Neural cell (in vitro differentiated cells): ENCODE measurements around the gene CCDC149. TPM values are rescaled to one million over a fixed set of nuclear protein-coding genes. Genes with fewer than 3 reads are reported as not detected.

Source experiments
- H2AFZ ChIP-seq: fragments of 200-600, 300-800 bp; sonication (generic), shearing (Covaris generic); 2 replicates; pipeline ENCODE4 v1.6.0; 2014; ENCODE audit warnings: low read depth, mild to moderate bottlenecking, antibody characterized with exemption, low read length, moderate library complexity
- H3F3A ChIP-seq: fragments of 200-600 bp; shearing (Covaris generic); 2 replicates; pipeline ENCODE4 v1.6.1; 2016; ENCODE audit warnings: mild to moderate bottlenecking, moderate library complexity, mixed read lengths, antibody characterized with exemption, low read length; ENCODE audit not compliant: insufficient read depth, poor library complexity, severe bottlenecking
- H3K27ac ChIP-seq: fragments of 200-600, 300-800 bp; sonication (generic), shearing (Covaris generic); 2 replicates; pipeline ENCODE4 v1.5.1; 2014; ENCODE audit warnings: mild to moderate bottlenecking, low read length, moderate library complexity
- H3K27me3 ChIP-seq: fragments of 300-800, 200-600 bp; sonication (generic), shearing (Covaris generic); 2 replicates; pipeline ENCODE4 v1.6.0; 2014; ENCODE audit warnings: mild to moderate bottlenecking, low read depth, low read length, moderate library complexity; ENCODE audit not compliant: insufficient read depth
- H3K36me3 ChIP-seq: fragments of 300-800, 200-600 bp; sonication (generic), shearing (Covaris generic); 2 replicates; pipeline ENCODE4 v1.5.1; 2014; ENCODE audit warnings: mild to moderate bottlenecking, antibody characterized with exemption, low read length, moderate library complexity; ENCODE audit not compliant: insufficient read depth
- H3K4me2 ChIP-seq: fragments of 300-800, 200-600 bp; sonication (generic), shearing (Covaris generic); 2 replicates; pipeline ENCODE4 v1.6.0; 2014; ENCODE audit warnings: mild to moderate bottlenecking, low read length
- H3K4me3 ChIP-seq: fragments of 300-800, 200-600 bp; sonication (generic), shearing (Covaris generic); 2 replicates; pipeline ENCODE4 v1.5.1; 2014; ENCODE audit warnings: mild to moderate bottlenecking, low read length, moderate library complexity
- H3K79me2 ChIP-seq: fragments of 200-600 bp; shearing (Covaris generic); replicated peaks from 2 replicates; pipeline ENCODE4 v1.6.0; 2014; ENCODE audit warnings: mild to moderate bottlenecking, low read length, moderate library complexity; ENCODE audit not compliant: insufficient read depth
- H3K9ac ChIP-seq: fragments of 300-800, 200-600 bp; sonication (generic), shearing (Covaris generic); 2 replicates; pipeline ENCODE4 v1.6.1; 2016; ENCODE audit warnings: mild to moderate bottlenecking, low read length, mixed read lengths
- H3K9me2 ChIP-seq: fragments of 200-600 bp; shearing (Covaris generic); 2 replicates; pipeline ENCODE4 v1.6.1; 2016; ENCODE audit warnings: mild to moderate bottlenecking, low read length, mixed read lengths; ENCODE audit not compliant: insufficient read depth
- H3K9me3 ChIP-seq: fragments of 200-600, 300-800 bp; sonication (generic), shearing (Covaris generic); 2 replicates; pipeline ENCODE4 v1.6.1; 2016; ENCODE audit warnings: mild to moderate bottlenecking, mixed run types, low read length, moderate library complexity, mixed read lengths
- H4K20me1 ChIP-seq: fragments of 200-600 bp; shearing (Covaris generic); 2 replicates; pipeline ENCODE4 v1.6.1; 2016; ENCODE audit warnings: mild to moderate bottlenecking, mixed run types; ENCODE audit not compliant: insufficient read depth
- CTCF ChIP-seq: fragments of 450-650 bp; IDR thresholded peaks from 2 replicates; pipeline ENCODE4 v1.5.1; 2014; ENCODE audit warnings: antibody characterized with exemption, mild to moderate bottlenecking, moderate library complexity; ENCODE audit not compliant: poor library complexity, severe bottlenecking
- EP300 ChIP-seq: fragments of 450-650 bp; conservative IDR thresholded peaks from 2 replicates; pipeline ENCODE4 v1.6.1; 2014; ENCODE audit warnings: antibody characterized with exemption, mild to moderate bottlenecking, moderate library complexity; ENCODE audit not compliant: poor library complexity, severe bottlenecking
- EZH2 ChIP-seq: fragments of 200-600, 300-800 bp; shearing (Covaris generic), sonication (generic); IDR thresholded peaks from 2 replicates; pipeline ENCODE4 v1.6.1; 2014; ENCODE audit warnings: antibody characterized with exemption, low read length, borderline replicate concordance, mild to moderate bottlenecking; ENCODE audit not compliant: insufficient read depth, poor library complexity, severe bottlenecking
- MXI1 ChIP-seq: fragments of 450-650 bp; conservative IDR thresholded peaks from 2 replicates; pipeline ENCODE4 v1.6.1; 2014; ENCODE audit warnings: antibody characterized with exemption, mild to moderate bottlenecking; ENCODE audit not compliant: poor library complexity, severe bottlenecking
- POLR2AphosphoS5 ChIP-seq: IDR thresholded peaks from 2 replicates; pipeline ENCODE4 v1.6.1; 2012
- RAD21 ChIP-seq: fragments of 450-650 bp; conservative IDR thresholded peaks from 2 replicates; pipeline ENCODE4 v1.6.1; 2014; ENCODE audit warnings: antibody characterized with exemption, mild to moderate bottlenecking, moderate library complexity
- REST ChIP-seq: IDR thresholded peaks from 2 replicates; pipeline ENCODE4 v1.6.1; 2012; ENCODE audit warnings: borderline replicate concordance
- SMC3 ChIP-seq: fragments of 450-650 bp; conservative IDR thresholded peaks from 2 replicates; pipeline ENCODE4 v1.6.1; 2014; ENCODE audit warnings: antibody characterized with exemption, mild to moderate bottlenecking, moderate library complexity; ENCODE audit not compliant: poor library complexity
- TAF1 ChIP-seq: IDR thresholded peaks from 2 replicates; pipeline ENCODE4 v1.6.1; 2012; ENCODE audit warnings: low read depth
- polyA plus RNA-seq: library from polyadenylated mRNA; depleted of rRNA; stranded (reverse); fragments of >200 nt; gene quantifications from 2 replicates; pipeline ENCODE4 v1.2.3, GENCODE V29; 2014

Gene CCDC149
- polyA plus RNA-seq, 1 donor from 2014 or later = 6.6 TPM

DNA sequence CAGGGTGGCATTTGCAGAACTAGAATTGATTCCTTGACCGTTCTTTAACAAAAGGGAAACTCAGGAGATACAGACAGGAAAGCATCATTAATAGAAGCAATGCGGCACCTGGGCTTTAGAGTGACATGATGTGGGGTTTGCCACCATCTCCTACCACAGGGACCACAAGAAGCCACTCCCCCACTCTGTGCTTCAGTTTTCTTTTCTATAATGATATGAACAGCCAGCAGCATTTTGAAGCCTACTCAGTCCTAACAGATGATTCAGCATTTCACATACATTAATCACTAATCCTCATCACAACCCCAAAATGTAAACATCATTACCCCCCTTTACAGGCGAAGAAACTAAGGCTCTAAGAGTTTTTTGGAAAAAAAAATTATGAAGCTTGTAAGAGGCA lies 22.9 kb downstream of the CCDC149 start:
- H3K79me2 ChIP-seq = no peaks in the 10 kb centered on the region
- no peak overlapping the region for H3K27ac ChIP-seq
- no peak overlapping the region for H3K9ac ChIP-seq
- no peaks in the 10 kb centered on the region for H4K20me1 ChIP-seq
- H3K9me3 ChIP-seq = no peaks in the 10 kb centered on the region
- no peaks in the 10 kb centered on the region for H3K9me2 ChIP-seq
- H3K4me3 ChIP-seq = no peak overlapping the region
- H3F3A ChIP-seq = no peaks in the 10 kb centered on the region
- TF ChIP-seq CTCF = no peak
- no peak for TF ChIP-seq EZH2
- TF ChIP-seq REST = no peak
- no peak for TF ChIP-seq RAD21
- TF ChIP-seq SMC3 = no peak
- TF ChIP-seq MXI1 = no peak
- TF ChIP-seq EP300 = no peak
- TF ChIP-seq TAF1 = no peak
- H3K4me2 ChIP-seq = no peak overlapping the region
- H3K36me3 ChIP-seq = no peaks in the 10 kb centered on the region
- H3K27me3 ChIP-seq = no peaks in the 10 kb centered on the region
- H2AFZ ChIP-seq = no peak overlapping the region

DNA sequence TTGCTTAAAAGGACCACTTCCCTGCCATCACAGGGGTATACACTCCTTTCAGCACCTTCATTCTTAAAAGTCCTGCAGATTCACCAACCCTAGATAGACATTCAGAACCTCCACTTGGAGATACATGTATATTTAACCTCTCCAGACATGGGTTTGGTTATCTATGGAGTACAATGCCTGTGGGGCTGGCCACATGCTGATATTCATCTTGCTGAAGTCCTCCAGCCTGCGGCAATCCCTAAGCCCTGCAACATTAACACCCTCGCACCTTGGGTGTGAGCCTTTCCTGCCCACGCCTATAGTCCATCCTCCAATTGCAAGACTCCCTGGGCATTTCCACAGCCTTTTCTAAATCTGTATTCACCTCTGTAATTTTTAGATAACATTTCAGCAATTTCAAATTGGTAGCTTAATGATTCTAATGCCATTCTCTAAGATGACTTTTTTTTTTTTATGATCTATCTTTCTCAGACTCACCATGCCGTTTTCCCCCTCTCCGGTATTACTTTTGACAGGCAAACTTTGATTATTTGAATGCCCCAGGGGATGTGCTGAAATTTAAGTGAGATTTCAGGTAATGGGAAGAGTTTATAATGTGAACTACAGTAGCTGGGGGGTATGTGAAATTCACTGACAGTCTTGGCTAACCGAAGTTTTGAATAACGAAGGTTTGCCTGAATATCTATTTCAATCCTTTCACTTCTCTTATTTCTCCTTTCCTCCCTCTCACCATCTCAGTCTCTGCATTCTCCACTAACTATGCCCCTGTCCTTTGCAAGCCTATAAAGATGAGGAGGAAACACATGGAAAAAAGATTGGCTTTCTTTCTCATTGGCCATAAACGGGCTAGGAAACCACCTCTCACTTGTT lies 24.1 kb downstream of the CCDC149 start:
- Histone ChIP-seq H3K79me2 (no peaks in the 10 kb centered on the region), H3K4me2 (no peak overlapping the region), H3K9ac (no peak overlapping the region), H3K9me2 (no peaks in the 10 kb centered on the region), H3F3A (no peaks in the 10 kb centered on the region), H3K9me3 (no peaks in the 10 kb centered on the region), H3K4me3 (no peak overlapping the region), H3K27ac (no peak overlapping the region), H4K20me1 (no peaks in the 10 kb centered on the region), H3K36me3 (no peaks in the 10 kb centered on the region), H2AFZ (no peak overlapping the region), H3K27me3 (no peaks in the 10 kb centered on the region)
- TF ChIP-seq EP300 (no peak), SMC3 (no peak), TAF1 (no peak), POLR2AphosphoS5 (no peak), REST (no peak), RAD21 (no peak), CTCF (no peak), EZH2 (no peak), MXI1 (no peak)
